RWPE2 (cell line): ENCODE data around the gene KIF3A.

ENCODE experiments used
- ATAC-seq: fragments of 200-7000 bp; cut with Tn5 transposase; 3 replicates; pipeline ENCODE4 v1.9.1; 2021; ENCODE audit warnings: low read depth
- DNase-seq: peaks from one replicate; pipeline ENCODE4 v3.0.0-alpha.2; 2020; ENCODE audit warnings: low spot score
- H3K27ac ChIP-seq: fragments of 450-650 bp; 2 replicates; pipeline ENCODE4 v1.5.1; 2017; ENCODE audit warnings: mild to moderate bottlenecking; ENCODE audit not compliant: poor library complexity, severe bottlenecking
- H3K27me3 ChIP-seq: fragments of 250-450 bp; sonication (Bioruptor Pico); 2 replicates; pipeline ENCODE4 v1.5.1; 2021; ENCODE audit warnings: mild to moderate bottlenecking, moderate library complexity; ENCODE audit not compliant: insufficient read depth, poor library complexity, severe bottlenecking
- H3K36me3 ChIP-seq: fragments of 250-450 bp; sonication (Bioruptor Pico); 2 replicates; pipeline ENCODE4 v1.5.1; 2020; ENCODE audit warnings: low read depth, mild to moderate bottlenecking, moderate library complexity
- H3K4me1 ChIP-seq: fragments of 250-450 bp; sonication (Bioruptor Pico); 2 replicates; pipeline ENCODE4 v1.5.1; 2021; ENCODE audit warnings: mild to moderate bottlenecking, moderate library complexity; ENCODE audit not compliant: insufficient read depth, poor library complexity, severe bottlenecking
- H3K4me3 ChIP-seq: fragments of 250-450 bp; sonication (Bioruptor Pico); 2 replicates; pipeline ENCODE4 v1.5.1; 2021; ENCODE audit warnings: mild to moderate bottlenecking, moderate library complexity; ENCODE audit not compliant: severe bottlenecking
- H3K9me3 ChIP-seq: fragments of 250-450 bp; sonication (Bioruptor Pico); 2 replicates; pipeline ENCODE4 v1.5.1; 2021; ENCODE audit warnings: mild to moderate bottlenecking, moderate library complexity; ENCODE audit not compliant: severe bottlenecking
- TF ChIP-seq, protein P1 (sequence below): fragments of 450-650 bp; IDR thresholded peaks from one replicate; pipeline ENCODE4 v1.5.1; 2017; ENCODE audit warnings: mild to moderate bottlenecking, moderate library complexity; ENCODE audit not compliant: poor library complexity, severe bottlenecking

Gene KIF3A

DNA sequence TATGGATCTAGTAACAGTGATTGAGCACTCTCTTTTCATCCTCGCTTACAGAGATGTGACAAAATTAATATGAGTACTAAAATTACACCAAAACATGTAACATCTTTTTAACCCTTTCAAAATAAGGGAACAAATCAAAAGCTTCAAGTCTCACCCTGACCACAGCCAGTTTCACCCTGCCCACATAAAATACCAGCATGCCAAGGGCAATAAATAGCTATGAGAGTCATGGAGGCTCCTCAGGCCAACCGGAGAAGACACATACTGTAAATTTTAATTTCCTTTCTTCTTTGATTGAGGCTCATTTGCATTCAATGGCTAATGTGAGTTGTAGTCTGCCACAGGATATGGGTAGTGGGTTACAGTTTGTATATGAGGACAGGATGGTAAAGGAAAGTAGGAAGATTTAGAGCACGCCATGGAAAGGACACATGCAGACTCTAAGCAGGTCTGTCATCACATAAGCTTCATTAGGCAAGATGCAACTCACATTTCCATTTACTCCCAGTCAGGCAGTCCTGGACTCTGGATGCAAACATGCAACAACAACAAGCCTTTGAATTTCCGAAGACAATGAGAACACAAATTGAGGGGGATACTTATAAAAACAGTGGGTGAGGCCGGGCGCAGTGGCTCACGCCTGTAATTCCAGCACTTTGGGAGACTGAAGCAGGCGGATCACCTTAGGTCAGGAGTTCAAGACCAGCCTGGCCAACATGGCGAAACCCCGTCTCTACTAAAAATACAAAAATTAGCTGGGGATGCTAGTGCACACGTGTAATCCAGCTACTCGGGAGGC lies 52.2 kb downstream of the KIF3A start:
- Histone ChIP-seq H3K9me3 (no peaks in the 10 kb centered on the region), H3K27ac (no peak overlapping the region), H3K36me3 (no peaks in the 10 kb centered on the region), H3K4me1 (no peaks in the 10 kb centered on the region), H3K4me3 (no peak overlapping the region), H3K27me3 (no peaks in the 10 kb centered on the region)
- DNase-seq, result no peak
- no peak for ATAC-seq
- TF ChIP-seq, protein P1, sequence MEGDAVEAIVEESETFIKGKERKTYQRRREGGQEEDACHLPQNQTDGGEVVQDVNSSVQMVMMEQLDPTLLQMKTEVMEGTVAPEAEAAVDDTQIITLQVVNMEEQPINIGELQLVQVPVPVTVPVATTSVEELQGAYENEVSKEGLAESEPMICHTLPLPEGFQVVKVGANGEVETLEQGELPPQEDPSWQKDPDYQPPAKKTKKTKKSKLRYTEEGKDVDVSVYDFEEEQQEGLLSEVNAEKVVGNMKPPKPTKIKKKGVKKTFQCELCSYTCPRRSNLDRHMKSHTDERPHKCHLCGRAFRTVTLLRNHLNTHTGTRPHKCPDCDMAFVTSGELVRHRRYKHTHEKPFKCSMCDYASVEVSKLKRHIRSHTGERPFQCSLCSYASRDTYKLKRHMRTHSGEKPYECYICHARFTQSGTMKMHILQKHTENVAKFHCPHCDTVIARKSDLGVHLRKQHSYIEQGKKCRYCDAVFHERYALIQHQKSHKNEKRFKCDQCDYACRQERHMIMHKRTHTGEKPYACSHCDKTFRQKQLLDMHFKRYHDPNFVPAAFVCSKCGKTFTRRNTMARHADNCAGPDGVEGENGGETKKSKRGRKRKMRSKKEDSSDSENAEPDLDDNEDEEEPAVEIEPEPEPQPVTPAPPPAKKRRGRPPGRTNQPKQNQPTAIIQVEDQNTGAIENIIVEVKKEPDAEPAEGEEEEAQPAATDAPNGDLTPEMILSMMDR, result no peak

DNA sequence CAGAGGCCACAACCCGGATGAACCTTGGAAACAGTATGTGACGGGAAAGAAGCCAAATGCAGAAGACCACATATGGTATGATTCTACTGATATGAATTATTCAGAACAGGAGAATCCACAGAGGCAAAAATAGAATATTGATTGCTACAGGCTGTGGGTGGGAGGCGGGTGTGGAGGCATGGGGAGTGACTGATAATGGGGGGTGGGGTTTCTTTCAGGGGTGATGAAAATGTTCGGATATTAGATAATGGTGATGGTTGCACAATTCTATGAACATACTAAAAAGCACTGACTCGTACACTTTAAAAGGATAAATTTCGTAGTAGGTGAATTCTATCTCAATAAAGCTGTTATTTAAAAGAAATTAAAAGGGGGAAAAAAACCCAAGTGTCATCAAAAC lies 52.9 kb downstream of the KIF3A start:
- H3K9me3 ChIP-seq, result no peaks in the 10 kb centered on the region
- ATAC-seq, result no peak
- no peak overlapping the region for H3K4me3 ChIP-seq
- no peaks in the 10 kb centered on the region for H3K4me1 ChIP-seq
- no peak overlapping the region for H3K27ac ChIP-seq
- no peaks in the 10 kb centered on the region for H3K36me3 ChIP-seq
- DNase-seq, result no peak
- no peaks in the 10 kb centered on the region for H3K27me3 ChIP-seq
- TF ChIP-seq, protein P1, result no peak

DNA sequence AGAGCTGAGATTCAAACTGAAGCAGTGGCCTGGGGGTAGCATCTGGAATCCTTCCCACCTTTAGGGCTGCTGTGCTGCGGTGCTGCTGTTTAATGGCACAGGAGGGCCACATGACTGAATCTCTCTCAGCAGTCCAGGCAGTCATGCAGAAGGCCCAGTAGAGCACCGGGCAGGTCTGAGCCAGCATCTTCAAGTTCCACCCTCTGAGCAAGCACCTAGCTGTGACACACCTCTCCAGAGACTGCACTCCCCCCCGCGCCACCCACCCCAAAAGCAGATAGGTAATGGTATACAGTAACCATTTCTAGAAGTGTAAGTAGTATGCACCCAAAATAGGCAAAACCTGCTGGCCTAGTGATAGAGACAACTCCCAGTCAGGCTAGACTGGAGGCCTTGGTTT lies 55.4 kb downstream of the KIF3A start:
- no peak overlapping the region for H3K27ac ChIP-seq
- TF ChIP-seq, protein P1, result no peak
- H3K4me1 ChIP-seq, result peaks cover 6% of the 10 kb centered on the region
- H3K36me3 ChIP-seq, result no peaks in the 10 kb centered on the region
- no peak overlapping the region for H3K4me3 ChIP-seq
- ATAC-seq (no peak), DNase-seq (no peak)
- no peaks in the 10 kb centered on the region for H3K9me3 ChIP-seq
- no peaks in the 10 kb centered on the region for H3K27me3 ChIP-seq

DNA sequence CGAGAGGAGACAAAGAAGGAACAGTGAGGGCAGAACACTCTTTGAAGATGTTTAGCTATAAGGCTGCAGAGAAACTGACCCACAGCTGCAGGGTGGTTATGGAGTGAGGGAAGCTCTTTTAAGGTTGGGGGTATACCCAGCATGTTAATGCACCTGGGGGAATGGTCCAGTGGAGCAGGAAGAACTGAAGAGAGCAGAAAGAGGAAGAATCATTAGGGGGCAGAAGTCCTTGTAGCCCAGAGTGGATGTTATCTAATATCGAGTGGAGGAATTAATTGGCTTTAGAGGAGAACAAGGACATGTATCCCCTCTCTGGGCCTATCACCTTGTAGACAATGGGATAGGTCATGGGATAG lies 55.9 kb downstream of the KIF3A start:
- TF ChIP-seq, protein P1, result no peak
- DNase-seq, result no peak
- Histone ChIP-seq H3K4me3 (no peak overlapping the region), H3K9me3 (no peaks in the 10 kb centered on the region), H3K36me3 (no peaks in the 10 kb centered on the region), H3K27ac (no peak overlapping the region), H3K4me1 (peaks cover 11% of the 10 kb centered on the region), H3K27me3 (no peaks in the 10 kb centered on the region)
- no peak for ATAC-seq

DNA sequence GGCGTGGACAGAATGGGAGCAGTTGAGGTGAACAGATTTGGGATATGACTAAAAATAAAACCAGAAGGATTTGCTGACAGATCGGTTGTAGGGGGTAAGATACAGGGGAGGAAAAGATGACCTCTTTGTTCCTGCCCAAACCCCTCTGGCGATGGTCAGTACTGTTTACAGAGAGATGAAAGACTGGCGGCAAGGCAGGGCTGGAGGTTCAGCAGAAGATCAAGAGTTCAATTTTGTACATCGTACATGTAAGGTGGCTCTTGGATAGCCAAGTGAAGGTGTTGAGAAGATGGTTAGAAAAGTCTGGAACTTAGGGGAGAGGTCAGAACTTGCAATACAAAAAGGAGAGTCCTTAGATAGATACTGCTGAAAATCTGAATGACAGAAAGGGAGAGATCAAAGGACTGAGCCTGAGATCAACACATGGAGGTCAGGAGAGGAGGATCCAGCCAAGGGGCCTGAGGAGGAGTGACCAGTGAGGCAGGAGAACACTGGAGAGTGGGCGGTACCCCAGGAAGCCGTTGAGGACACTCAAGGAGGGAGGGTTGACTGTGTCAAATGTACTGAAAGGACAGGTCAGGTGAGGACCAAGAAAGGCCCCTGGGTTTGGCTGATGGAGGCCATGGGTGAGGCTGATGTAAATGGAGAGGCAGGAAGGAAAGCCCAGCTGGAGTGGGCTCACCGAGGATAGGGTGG lies 56.4 kb downstream of the KIF3A start:
- H3K9me3 ChIP-seq, result no peaks in the 10 kb centered on the region
- H3K27me3 ChIP-seq, result no peaks in the 10 kb centered on the region
- H3K36me3 ChIP-seq, result no peaks in the 10 kb centered on the region
- DNase-seq (no peak), ATAC-seq (no peak)
- H3K4me3 ChIP-seq, result no peak overlapping the region
- no peak overlapping the region for H3K27ac ChIP-seq
- TF ChIP-seq, protein P1, result no peak
- peaks cover 12% of the 10 kb centered on the region for H3K4me1 ChIP-seq
